GM21447 (cell line): ENCODE data around the gene FSTL4.
A peak's percentile ranks its signal among the peaks of the same experiment; 100 is the strongest.

Source experiments
- ATAC-seq: cut with Tn5 transposase; IDR thresholded peaks from one replicate; pipeline ENCODE4 v1.9.1; 2021; ENCODE audit not compliant: unreplicated experiment

The FSTL4 gene

GRCh38 chr5:133251296-133252132 is 360.8 kb downstream of the FSTL4 start:
- ATAC-seq, result no peak

GRCh38 chr5:133250527-133250926 is 361.8 kb downstream of the FSTL4 start:
- no peak for ATAC-seq

- no peak for ATAC-seq
Measured at GRCh38 chr5:133249593-133249992, 362.7 kb downstream of the FSTL4 start.

GRCh38 chr5:133247881-133248624 is 364.3 kb downstream of the FSTL4 start:
- ATAC-seq, result no peak

- ATAC-seq, result no peak
Measured at GRCh38 chr5:133247151-133247709, 365.1 kb downstream of the FSTL4 start.

GRCh38 chr5:133246376-133247150 is 365.8 kb downstream of the FSTL4 start:
- no peak for ATAC-seq

- ATAC-seq, result no peak
Measured at GRCh38 chr5:133246053-133246370, 366.3 kb downstream of the FSTL4 start.

GRCh38 chr5:133245191-133246052 is 366.9 kb downstream of the FSTL4 start:
- no peak for ATAC-seq

GRCh38 chr5:133244242-133244641 is 368.1 kb downstream of the FSTL4 start:
- ATAC-seq, result peak; percentile 64

- ATAC-seq, result no peak
Measured at GRCh38 chr5:133243196-133243595, 369.1 kb downstream of the FSTL4 start.

- ATAC-seq, result peak; percentile 40
Measured at GRCh38 chr5:133242221-133242835, 370.0 kb downstream of the FSTL4 start.

- ATAC-seq, result no peak
Measured at GRCh38 chr5:133241179-133242092, 370.9 kb downstream of the FSTL4 start.

- ATAC-seq, result peak; percentile 59
Measured at GRCh38 chr5:133240425-133241091, 371.8 kb downstream of the FSTL4 start.

GRCh38 chr5:133238426-133239205 is 373.7 kb downstream of the FSTL4 start:
- ATAC-seq, result no peak

GRCh38 chr5:133236976-133237375 is 375.4 kb downstream of the FSTL4 start:
- ATAC-seq, result no peak

GRCh38 chr5:133236541-133236951 is 375.8 kb downstream of the FSTL4 start:
- ATAC-seq, result no peak

GRCh38 chr5:133235696-133236426 is 376.5 kb downstream of the FSTL4 start:
- ATAC-seq, result no peak
